K562 (cell line): ENCODE results near the gene DPT. TPM values are rescaled to one million over a fixed set of nuclear protein-coding genes. Genes with fewer than 3 reads are reported as not detected.

Experiments used
- ATAC-seq: fragments of 200-7000 bp; cut with Tn5 transposase; 3 replicates; pipeline ENCODE4 v1.9.1; 2020; ENCODE audit warnings: moderate library complexity
- BruUV-seq: library from RNA; stranded (reverse); fragments of 400-500 nt; replicated peaks from 2 replicates; lab custom pipeline; 2021; lab: Mats Ljungman, UMichigan
- CTCF ChIA-PET: fragments of 300-600 bp; formaldehyde crosslinking; extraction: SDS; loops from one replicate; lab custom pipeline; 2021; ENCODE audit warnings: low intra/inter-chr PET ratio; lab: Yijun Ruan, JAX
- POLR2A ChIA-PET: fragments of 300-600, 350-650 bp; sonication (Branson Sonifier 250); formaldehyde crosslinking; extraction: SDS; loops from one replicate; lab custom pipeline; 2021; ENCODE audit warnings: antibody characterized with exemption, inconsistent platforms; lab: Yijun Ruan, JAX
- DNase-seq, 4 experiments: peaks; one replicate each; pipeline versions ENCODE4 v3.0.0 to v3.0.0-alpha.2; 2011 to 2018; ENCODE audit warnings: low spot score in 3 of 4, mixed read lengths in 3 of 4; ENCODE audit errors: extremely low read depth in 1 of 4
- FAIRE-seq: peaks from 2 replicates; lab custom pipeline; 2011; peaks lifted over from hg19 to GRCh38; lab: Jason Lieb, UNC
- H2AFZ ChIP-seq: 2 replicates; pipeline ENCODE4 v1.6.0; 2011; ENCODE audit warnings: low read depth, low read length, control low read depth, inconsistent platforms
- H3K27ac ChIP-seq: fragments of 200-600 bp; 3 replicates; pipeline ENCODE4 v1.8.0; 2011; ENCODE audit warnings: low read depth, mild to moderate bottlenecking, control low read depth, inconsistent platforms, low read length, moderate library complexity, mixed read lengths; ENCODE audit errors: extremely low read depth
- H3K27me3 ChIP-seq, 2 experiments: fragments of 300-600 bp in 1 of 2; 2 replicates in 1 of 2; 3 replicates in 1 of 2; pipeline versions ENCODE4 v1.6.0 to v1.8.0; 2011; ENCODE audit warnings: inconsistent platforms in 2 of 2, low read length in 2 of 2, mild to moderate bottlenecking in 1 of 2, mixed read lengths in 1 of 2, moderate library complexity in 1 of 2; ENCODE audit not compliant: control insufficient read depth in 2 of 2, insufficient read depth in 2 of 2
- H3K36me3 ChIP-seq: fragments of 300-600 bp; 3 replicates; pipeline ENCODE4 v1.8.0; 2011; ENCODE audit warnings: mild to moderate bottlenecking, low read length, inconsistent platforms; ENCODE audit not compliant: control insufficient read depth, insufficient read depth
- H3K4me1 ChIP-seq, 2 experiments: fragments of 200-600 bp in 1 of 2; replicated peaks in 1 of 2; 2 replicates in 1 of 2; 3 replicates in 1 of 2; pipeline versions ENCODE4 v1.5.1 to v1.8.0; 2011; ENCODE audit warnings: inconsistent platforms in 2 of 2, low read length in 2 of 2, mild to moderate bottlenecking in 1 of 2, mixed read lengths in 1 of 2, moderate library complexity in 1 of 2; ENCODE audit not compliant: control insufficient read depth in 2 of 2, insufficient read depth in 2 of 2
- H3K4me2 ChIP-seq: 2 replicates; pipeline ENCODE4 v1.6.1; 2011; ENCODE audit warnings: low read length, control low read depth, inconsistent platforms, mixed read lengths; ENCODE audit not compliant: insufficient read depth
- H3K4me3 ChIP-seq: fragments of 200-600 bp; sonication (generic), shearing (Covaris generic); 2 replicates; pipeline ENCODE4 v1.5.1; 2016; ENCODE audit warnings: control low read depth, inconsistent platforms
- H3K79me2 ChIP-seq: fragments of 200-600 bp; 3 replicates; pipeline ENCODE4 v1.8.0; 2011; ENCODE audit warnings: low read length, inconsistent platforms; ENCODE audit not compliant: control insufficient read depth, insufficient read depth
- H3K9ac ChIP-seq, 2 experiments: 2 replicates each; pipeline versions ENCODE4 v1.6.0 to v1.6.1; 2011; ENCODE audit warnings: low read depth in 2 of 2, low read length in 2 of 2, control low read depth in 1 of 2, inconsistent platforms in 1 of 2, mild to moderate bottlenecking in 1 of 2, mixed read lengths in 1 of 2; ENCODE audit not compliant: insufficient read depth in 1 of 2
- H3K9me1 ChIP-seq: one replicate; pipeline ENCODE4 v1.6.0; 2011; ENCODE audit warnings: inconsistent platforms, mild to moderate bottlenecking, low read length, moderate library complexity; ENCODE audit not compliant: control insufficient read depth, insufficient read depth
- H3K9me3 ChIP-seq: replicated peaks from 2 replicates; pipeline ENCODE4 v1.5.1; 2011; ENCODE audit warnings: low read depth, low read length, inconsistent platforms; ENCODE audit not compliant: control insufficient read depth, insufficient read depth
- H4K20me1 ChIP-seq: replicated peaks from 2 replicates; pipeline ENCODE4 v1.6.1; 2011; ENCODE audit warnings: low read length, inconsistent platforms, mixed read lengths; ENCODE audit not compliant: control insufficient read depth, insufficient read depth
- DIDO1 ChIP-seq: fragments of 450-650 bp; IDR thresholded peaks from 2 replicates; pipeline ENCODE4 v1.6.1; 2016; ENCODE audit warnings: low read depth, missing biosample characterization, missing genetic modification characterization
- GMEB1 ChIP-seq: fragments of 250-450 bp; sonication (Bioruptor Pico); IDR thresholded peaks from 2 replicates; pipeline ENCODE4 v1.4.0; 2020; ENCODE audit warnings: mild to moderate bottlenecking
- HDAC1 ChIP-seq, 2 experiments: fragments of 450-650 bp; IDR thresholded peaks; 2 replicates each; pipeline ENCODE4 v1.6.1; 2016 to 2017; ENCODE audit warnings: inconsistent platforms in 1 of 2, mild to moderate bottlenecking in 1 of 2, moderate library complexity in 1 of 2
- ILF3 ChIP-seq: fragments of 450-650 bp; IDR thresholded peaks from 2 replicates; pipeline ENCODE4 v1.6.1; 2018; ENCODE audit warnings: antibody characterized with exemption, mild to moderate bottlenecking, moderate library complexity, borderline replicate concordance
- JUNB ChIP-seq: fragments of 450-650 bp; formaldehyde crosslinking; conservative IDR thresholded peaks from 2 replicates; pipeline ENCODE4 v1.4.0; 2020; ENCODE audit warnings: mild to moderate bottlenecking
- KLF1 ChIP-seq: fragments of 450-650 bp; IDR thresholded peaks from 2 replicates; pipeline ENCODE4 v1.6.1; 2016; ENCODE audit warnings: missing genetic modification characterization, missing compliant biosample characterization
- KLF10 ChIP-seq: fragments of 250-450 bp; sonication (Bioruptor Pico); IDR thresholded peaks from 2 replicates; pipeline ENCODE4 v1.6.1; 2021; ENCODE audit warnings: matching md5 sums
- RFX1 ChIP-seq: fragments of 450-650 bp; IDR thresholded peaks from 2 replicates; pipeline ENCODE4 v1.6.1; 2016; ENCODE audit warnings: mild to moderate bottlenecking, moderate library complexity
- RFX5 ChIP-seq: IDR thresholded peaks from 2 replicates; pipeline ENCODE4 v1.6.1; 2011; ENCODE audit warnings: low read depth, mild to moderate bottlenecking, improper control_type of control experiment, low read length
- TARDBP ChIP-seq: fragments of 450-650 bp; IDR thresholded peaks from 2 replicates; pipeline ENCODE4 v1.6.1; 2016
- ZFPM2 ChIP-seq: fragments of 250-450 bp; sonication (Bioruptor Pico); IDR thresholded peaks from 2 replicates; pipeline ENCODE4 v1.5.1; 2022; ENCODE audit warnings: mild to moderate bottlenecking
- ZNF507 ChIP-seq: conservative IDR thresholded peaks from 2 replicates; pipeline ENCODE4 v1.6.1; 2017; ENCODE audit warnings: missing genetic modification characterization, missing compliant biosample characterization
- WGBS: fragments of 100-300 bp; shearing (Covaris generic); methylation state at CpG from one replicate; pipeline ENCODE4 v1.1.6; 2016; ENCODE audit warnings: low coverage, mixed read lengths; ENCODE audit not compliant: insufficient coverage; ENCODE audit errors: missing lambda C conversion rate; 5-methylcytosine and 5-hydroxymethylcytosine counted together
- in situ Hi-C: fragments of 300-500 bp; cut with MboI; formaldehyde crosslinking; loops from 4 replicates; pipeline ENCODE4 v1.15.0; 2018; ENCODE audit warnings: inconsistent platforms, mixed read lengths
- intact Hi-C: fragments of 100-400 bp; cut with micrococcal nuclease; formaldehyde crosslinking; loops from 2 replicates; pipeline ENCODE4 v1.14.2; 2022
- polyA plus RNA-seq, 8 experiments: library from polyadenylated mRNA; depleted of rRNA in 4 of 8; stranded (reverse) in 5 of 8; unstranded in 3 of 8; fragments of >200 nt; fragmentation: Nextera tagmentation in 2 of 8; fragmentation: Illumina TruSeq in 1 of 8; extraction: Ambion mirVana in 2 of 8; extraction: Trizol in 1 of 8; gene quantifications; 2 replicates each; pipeline versions ENCODE4 v1.2.1 to v1.2.3, GENCODE V29; 2011 to 2014; ENCODE audit warnings: inconsistent platforms in 1 of 8, missing spikeins in 1 of 8
- total RNA-seq, 7 experiments: library from RNA; depleted of rRNA in 6 of 7; stranded (reverse); fragments of >200 nt in 6 of 7; fragmentation: Illumina TruSeq in 2 of 7; extraction: Trizol in 2 of 7; gene quantifications; 2 replicates each; pipeline versions ENCODE4 v1.2.1 to v1.2.3, GENCODE V29; 2011 to 2021; ENCODE audit warnings: low replicate concordance in 1 of 7

Gene DPT
- total and polyA plus RNA-seq, 9 of the 15 experiments (the other 6 are each of a cell fraction or from before 2014, with no cell fraction given): not detected

DNA sequence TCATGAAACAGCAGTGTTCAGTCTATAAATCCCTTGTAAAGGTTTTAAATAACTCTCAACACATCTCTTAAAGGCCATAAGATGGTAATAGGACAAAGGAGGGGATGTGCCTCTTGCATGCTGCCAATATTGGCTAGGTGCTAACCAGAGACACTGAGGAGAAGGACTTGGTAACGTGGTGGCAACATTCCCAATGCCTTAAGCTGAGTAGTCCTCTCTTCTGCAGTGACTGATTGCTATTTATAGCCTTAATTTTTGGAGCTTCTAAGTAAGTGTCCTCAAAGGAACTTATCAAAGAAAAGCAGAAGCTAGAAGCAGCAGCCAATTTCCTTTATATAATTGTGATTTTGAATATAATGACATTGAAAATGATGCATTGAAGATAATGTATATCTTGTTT is 63.0 kb downstream of the DPT start (continued):
- TF ChIP-seq KLF10 (CRISPR knock-in tag): no peak

GRCh38 chr1:168664069-168664834 is 64.8 kb downstream of the DPT start:
- CTCF ChIA-PET: no interaction called here
- Histone ChIP-seq H3K9ac (no peak overlapping the region), H3K9me3 (no peaks in the 10 kb centered on the region), H3K27me3 (no peaks in the 10 kb centered on the region), H3K4me2 (no peak overlapping the region), H3K36me3 (no peaks in the 10 kb centered on the region), H2AFZ (no peak overlapping the region), H4K20me1 (no peaks in the 10 kb centered on the region), H3K27ac (no peak overlapping the region), H3K4me1 (no peaks in the 10 kb centered on the region), H3K4me3 (no peak overlapping the region), H3K9me1 (no peaks in the 10 kb centered on the region), H3K79me2 (no peaks in the 10 kb centered on the region)
- ATAC-seq (no peak), DNase-seq (no peak), FAIRE-seq (no peak)
- in situ Hi-C loops: no loop called here
- TF ChIP-seq RFX5 (no peak), DIDO1 (tag) (no peak), HDAC1 (IDR thresholded peaks at IDR 0.05) (no peak), KLF1 (tag) (no peak), GMEB1 (CRISPR knock-in tag) (no peak), TARDBP (no peak), JUNB (CRISPR knock-in tag) (no peak), RFX1 (no peak), ILF3 (no peak), ZNF507 (tag) (no peak), ZFPM2 (CRISPR knock-in tag) (no peak)
- 0% methylated on average over 3 of the region's 3 CpGs for WGBS
- no TSS peak for BruUV-seq
- intact Hi-C loops: no loop called here
- POLR2A ChIA-PET: no interaction called here
